ENCODE results near the gene RPRM. TPM values are rescaled to one million over a fixed set of nuclear protein-coding genes. Genes with fewer than 3 reads are reported as not detected.
A peak's percentile ranks its signal among the peaks of the same experiment; 100 is the strongest.

Gene RPRM
- total RNA-seq, 2 experiments from 2014 or later = not detected

GRCh38 chr2:153477636-153478288 lies 800 bp downstream of the RPRM start:
- peak overlapping the region; percentile 6 for H3K4me3 Mint-ChIP-seq

GRCh38 chr2:153476816-153477635 lies 1.5 kb downstream of the RPRM start:
- intact Hi-C loops (cut with micrococcal nuclease) = loop anchor here (5.0 kb wide), 1 partner anchor 735 kb away; no protein-coding TSS in a partner anchor
- Mint-ChIP-seq H3K9me3 (no peaks in the 10 kb centered on the region), H3K27ac (no peak overlapping the region), H3K27me3 (peaks cover 59% of the 10 kb centered on the region), H3K36me3 (no peaks in the 10 kb centered on the region), H3K4me3 (no peak overlapping the region), H3K4me1 (ENCODE audit: low read depth) (peaks cover 17% of the 10 kb centered on the region)
- no peak for DNase-seq
- ChIA-PET CTCF (interaction anchor here (0.6 to 1.0 kb wide), 2 partner anchors 7 to 45 kb away, joined by 3 read pairs; no protein-coding TSS in a partner anchor), POLR2A (no interaction called here)

More at GRCh38 chr2:153477636-153478288, 800 bp downstream of the RPRM start:
- no peak for DNase-seq
- H3K4me1 Mint-ChIP-seq (ENCODE audit: low read depth) = peaks cover 17% of the 10 kb centered on the region
- peaks cover 59% of the 10 kb centered on the region for H3K27me3 Mint-ChIP-seq
- no peak overlapping the region for H3K27ac Mint-ChIP-seq
- no peaks in the 10 kb centered on the region for H3K9me3 Mint-ChIP-seq
- ChIA-PET CTCF (interaction anchor here (0.6 to 1.0 kb wide), 2 partner anchors 8 to 44 kb away, joined by 3 read pairs; no protein-coding TSS in a partner anchor), POLR2A (no interaction called here)
- no peaks in the 10 kb centered on the region for H3K36me3 Mint-ChIP-seq
- intact Hi-C loops (cut with micrococcal nuclease) = loop anchor here (1.0 to 5.0 kb wide), 3 partner anchors 66 to 735 kb away; no protein-coding TSS in a partner anchor

GRCh38 chr2:153476491-153476815 lies 2.1 kb downstream of the RPRM start:
- ChIA-PET POLR2A (no interaction called here), CTCF (no interaction called here)
- Mint-ChIP-seq H3K36me3 (no peaks in the 10 kb centered on the region), H3K9me3 (no peaks in the 10 kb centered on the region), H3K27ac (no peak overlapping the region), H3K4me3 (no peak overlapping the region), H3K27me3 (peaks cover 60% of the 10 kb centered on the region), H3K4me1 (ENCODE audit: low read depth) (peaks cover 17% of the 10 kb centered on the region)
- no peak for DNase-seq
- intact Hi-C loops (cut with micrococcal nuclease) = loop anchor here (5.0 kb wide), 1 partner anchor 734 kb away; no protein-coding TSS in a partner anchor

- Mint-ChIP-seq H3K36me3 (no peaks in the 10 kb centered on the region), H3K9me3 (no peaks in the 10 kb centered on the region), H3K27me3 (peaks cover 58% of the 10 kb centered on the region), H3K27ac (no peak overlapping the region), H3K4me1 (ENCODE audit: low read depth) (peaks cover 17% of the 10 kb centered on the region), H3K4me3 (no peak overlapping the region)
- POLR2A ChIA-PET = no interaction called here
- CTCF ChIA-PET = no interaction called here
- intact Hi-C loops (cut with micrococcal nuclease) = loop anchor here (5.0 kb wide), 1 partner anchor 733 kb away; no protein-coding TSS in a partner anchor
- DNase-seq = no peak
Observed at GRCh38 chr2:153474876-153475435, 3.6 kb downstream of the RPRM start.

- no peak for DNase-seq
- intact Hi-C loops (cut with micrococcal nuclease) = no loop called here
- H3K4me3 Mint-ChIP-seq = no peak overlapping the region
- no peaks in the 10 kb centered on the region for H3K9me3 Mint-ChIP-seq
- no peaks in the 10 kb centered on the region for H3K36me3 Mint-ChIP-seq
- ChIA-PET POLR2A (no interaction called here), CTCF (no interaction called here)
- H3K27me3 Mint-ChIP-seq = peaks cover 53% of the 10 kb centered on the region
- peaks cover 17% of the 10 kb centered on the region for H3K4me1 Mint-ChIP-seq (ENCODE audit: low read depth)
- no peak overlapping the region for H3K27ac Mint-ChIP-seq
Observed at GRCh38 chr2:153474407-153474806, 4.2 kb downstream of the RPRM start.

DNA sequence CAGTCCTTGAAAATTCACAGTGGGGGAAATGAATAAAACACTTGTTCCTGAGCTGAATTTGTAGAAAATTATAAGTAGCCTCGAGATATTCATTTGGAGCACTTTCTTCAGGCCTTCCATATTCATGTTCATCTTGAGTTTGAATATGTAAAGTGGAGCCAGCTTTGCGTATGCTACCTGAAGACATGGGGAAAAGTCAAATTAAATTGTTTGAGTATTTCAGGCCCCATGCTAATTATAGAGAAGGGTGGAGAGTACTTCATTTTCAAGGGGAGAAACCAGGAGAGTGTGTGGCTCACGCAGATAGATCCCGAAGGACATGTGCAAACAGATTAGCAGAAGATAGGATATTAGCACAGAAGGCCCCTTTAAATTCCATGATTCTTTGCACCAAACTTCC lies 7.7 kb downstream of the RPRM start:
- peaks cover 28% of the 10 kb centered on the region for H3K27me3 Mint-ChIP-seq
- H3K27ac Mint-ChIP-seq = no peak overlapping the region
- H3K4me1 Mint-ChIP-seq (ENCODE audit: low read depth) = no peaks in the 10 kb centered on the region
- no peaks in the 10 kb centered on the region for H3K36me3 Mint-ChIP-seq
- H3K4me3 Mint-ChIP-seq = no peak overlapping the region
- H3K9me3 Mint-ChIP-seq = no peaks in the 10 kb centered on the region
- POLR2A ChIA-PET = no interaction called here
- intact Hi-C loops (cut with micrococcal nuclease) = no loop called here
- no peak for DNase-seq
- CTCF ChIA-PET = no interaction called here

- Mint-ChIP-seq H3K36me3 (no peaks in the 10 kb centered on the region), H3K9me3 (no peaks in the 10 kb centered on the region), H3K4me1 (ENCODE audit: low read depth) (no peaks in the 10 kb centered on the region), H3K4me3 (no peak overlapping the region), H3K27me3 (peaks cover 13% of the 10 kb centered on the region), H3K27ac (no peak overlapping the region)
- intact Hi-C loops (cut with micrococcal nuclease) = no loop called here
- ChIA-PET CTCF (no interaction called here), POLR2A (no interaction called here)
- no peak for DNase-seq
Observed at GRCh38 chr2:153464395-153464794, 14.2 kb downstream of the RPRM start.

- intact Hi-C loops (cut with micrococcal nuclease) = no loop called here
- POLR2A ChIA-PET = no interaction called here
- DNase-seq = no peak
- CTCF ChIA-PET = no interaction called here
- no peaks in the 10 kb centered on the region for H3K9me3 Mint-ChIP-seq
- peaks cover 19% of the 10 kb centered on the region for H3K27me3 Mint-ChIP-seq
- H3K4me1 Mint-ChIP-seq (ENCODE audit: low read depth) = no peaks in the 10 kb centered on the region
- H3K36me3 Mint-ChIP-seq = no peaks in the 10 kb centered on the region
- no peak overlapping the region for H3K27ac Mint-ChIP-seq
- no peak overlapping the region for H3K4me3 Mint-ChIP-seq
Observed at GRCh38 chr2:153462338-153462859, 16.2 kb downstream of the RPRM start.

DNA sequence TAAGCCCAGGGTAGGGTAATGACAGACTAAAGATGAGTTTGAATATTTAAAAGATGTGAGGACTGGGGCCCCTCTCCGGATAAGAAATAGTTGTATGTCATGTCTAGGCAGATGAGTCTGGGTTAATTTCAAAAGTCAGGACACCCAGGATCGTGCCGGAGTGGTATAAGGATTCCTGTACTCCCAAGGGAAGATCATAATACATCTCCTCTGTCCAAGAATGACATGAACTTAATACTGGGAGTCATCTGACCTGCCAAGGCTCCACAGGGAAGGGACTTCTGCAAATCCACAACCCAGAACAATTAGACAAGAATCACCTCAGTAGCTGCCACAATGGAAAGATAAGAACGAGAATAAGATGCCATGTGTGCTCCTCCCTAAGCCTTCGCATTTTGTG lies 17.1 kb downstream of the RPRM start:
- no peak overlapping the region for H3K27ac Mint-ChIP-seq
- H3K36me3 Mint-ChIP-seq = no peaks in the 10 kb centered on the region
- H3K4me1 Mint-ChIP-seq (ENCODE audit: low read depth) = no peaks in the 10 kb centered on the region
- ChIA-PET CTCF (no interaction called here), POLR2A (no interaction called here)
- H3K27me3 Mint-ChIP-seq = peaks cover 18% of the 10 kb centered on the region
- H3K9me3 Mint-ChIP-seq = no peaks in the 10 kb centered on the region
- H3K4me3 Mint-ChIP-seq = no peak overlapping the region
- DNase-seq = no peak
- intact Hi-C loops (cut with micrococcal nuclease) = no loop called here

GRCh38 chr2:153455861-153456260 lies 22.7 kb downstream of the RPRM start:
- H3K4me3 Mint-ChIP-seq = no peak overlapping the region
- no peaks in the 10 kb centered on the region for H3K4me1 Mint-ChIP-seq (ENCODE audit: low read depth)
- H3K9me3 Mint-ChIP-seq = no peaks in the 10 kb centered on the region
- CTCF ChIA-PET = no interaction called here
- POLR2A ChIA-PET = no interaction called here
- intact Hi-C loops (cut with micrococcal nuclease) = no loop called here
- H3K27me3 Mint-ChIP-seq = peaks cover 11% of the 10 kb centered on the region
- no peak for DNase-seq
- H3K27ac Mint-ChIP-seq = no peak overlapping the region
- H3K36me3 Mint-ChIP-seq = no peaks in the 10 kb centered on the region

GRCh38 chr2:153455403-153455802 lies 23.2 kb downstream of the RPRM start:
- peaks cover 12% of the 10 kb centered on the region for H3K27me3 Mint-ChIP-seq
- no peak overlapping the region for H3K27ac Mint-ChIP-seq
- intact Hi-C loops (cut with micrococcal nuclease) = no loop called here
- no peak overlapping the region for H3K4me3 Mint-ChIP-seq
- H3K36me3 Mint-ChIP-seq = no peaks in the 10 kb centered on the region
- H3K9me3 Mint-ChIP-seq = no peaks in the 10 kb centered on the region
- DNase-seq = no peak
- POLR2A ChIA-PET = no interaction called here
- CTCF ChIA-PET = no interaction called here
- no peaks in the 10 kb centered on the region for H3K4me1 Mint-ChIP-seq (ENCODE audit: low read depth)

GRCh38 chr2:153451611-153452010 lies 27.0 kb downstream of the RPRM start:
- intact Hi-C loops (cut with micrococcal nuclease) = no loop called here
- Mint-ChIP-seq H3K4me3 (no peak overlapping the region), H3K36me3 (no peaks in the 10 kb centered on the region), H3K9me3 (no peaks in the 10 kb centered on the region), H3K4me1 (ENCODE audit: low read depth) (no peaks in the 10 kb centered on the region), H3K27ac (no peak overlapping the region), H3K27me3 (peaks cover 1% of the 10 kb centered on the region)
- no peak for DNase-seq
- POLR2A ChIA-PET = no interaction called here
- CTCF ChIA-PET = no interaction called here

Measured in activated CD4-positive, alpha-beta memory T cell treated with anti-CD3 and anti-CD28 coated beads for 36 hours (primary cell).